HepG2 (cell line): ENCODE results near the gene GLRA1. TPM values are rescaled to one million over a fixed set of nuclear protein-coding genes. Genes with fewer than 3 reads are reported as not detected.

ENCODE experiments used
- ATAC-seq: fragments of 200-7000 bp; cut with Tn5 transposase; 3 replicates; pipeline ENCODE4 v1.9.1; 2020; ENCODE audit warnings: mild to moderate bottlenecking, moderate library complexity
- Bru-seq: library from RNA; stranded (reverse); fragments of 400-500 nt; gene quantifications from one replicate; lab custom pipeline; 2021; lab: Mats Ljungman, UMichigan
- BruChase-seq, 2 experiments: library from RNA; stranded (reverse); fragments of 400-500 nt; gene quantifications; one replicate each; lab custom pipeline; 2021; lab: Mats Ljungman, UMichigan
- BruUV-seq: library from RNA; stranded (reverse); fragments of 400-500 nt; replicated peaks from 2 replicates; lab custom pipeline; 2021; lab: Mats Ljungman, UMichigan
- CTCF ChIA-PET: fragments of 300-600 bp; formaldehyde crosslinking; extraction: SDS; loops from one replicate; lab custom pipeline; 2021; ENCODE audit warnings: low total read pairs, inconsistent platforms, low intra/inter-chr PET ratio; lab: Yijun Ruan, JAX
- POLR2A ChIA-PET: fragments of 350-600 bp; sonication (Branson Sonifier 250); formaldehyde crosslinking; loops from one replicate; lab custom pipeline; 2020; ENCODE audit warnings: antibody characterized with exemption, inconsistent platforms; lab: Yijun Ruan, JAX
- DNase-seq: peaks from one replicate; pipeline ENCODE4 v3.0.0-alpha.2; 2015; ENCODE audit warnings: low spot score
- FAIRE-seq: peaks from 3 replicates; lab custom pipeline; 2011; peaks lifted over from hg19 to GRCh38; lab: Jason Lieb, UNC
- H2AFZ ChIP-seq: one replicate; pipeline ENCODE4 v1.6.1; 2011; ENCODE audit warnings: low read length, inconsistent platforms
- H3K27ac ChIP-seq: fragments of 300-600 bp; 3 replicates; pipeline ENCODE4 v1.8.0; 2011; ENCODE audit warnings: mixed run types, mild to moderate bottlenecking, mixed read lengths, low read length, inconsistent platforms; ENCODE audit not compliant: insufficient read depth; ENCODE audit errors: extremely low read length
- H3K27me3 ChIP-seq, 2 experiments: fragments of 200-600 bp in 1 of 2; 2 replicates in 1 of 2; 3 replicates in 1 of 2; pipeline versions ENCODE4 v1.6.0 to v1.8.0; 2011; ENCODE audit warnings: low read length in 2 of 2, mild to moderate bottlenecking in 2 of 2, moderate library complexity in 2 of 2, inconsistent platforms in 1 of 2; ENCODE audit not compliant: insufficient read depth in 2 of 2, control insufficient read depth in 1 of 2
- H3K36me3 ChIP-seq, 2 experiments: fragments of 200-600 bp in 1 of 2; replicated peaks in 1 of 2; 2 replicates in 1 of 2; 3 replicates in 1 of 2; pipeline versions ENCODE4 v1.5.1 to v1.8.0; 2011; ENCODE audit warnings: low read length in 2 of 2, inconsistent platforms in 1 of 2; ENCODE audit not compliant: insufficient read depth in 2 of 2, control insufficient read depth in 1 of 2
- H3K4me1 ChIP-seq: 2 replicates; pipeline ENCODE4 v1.5.1; 2012; ENCODE audit warnings: low read length, inconsistent platforms; ENCODE audit not compliant: insufficient read depth
- H3K4me2 ChIP-seq: 2 replicates; pipeline ENCODE4 v1.6.0; 2011; ENCODE audit warnings: low read depth, low read length, inconsistent platforms
- H3K4me3 ChIP-seq, 3 experiments: fragments of 200-600 bp in 1 of 3; sonication (generic), shearing (Covaris generic) in 1 of 3; replicated peaks in 1 of 3; 2 replicates each; pipeline ENCODE4 v1.5.1; 2011 to 2016; ENCODE audit warnings: low read length in 3 of 3, inconsistent platforms in 2 of 3, low read depth in 2 of 3, mild to moderate bottlenecking in 2 of 3, control low read depth in 1 of 3, mixed read lengths in 1 of 3; ENCODE audit not compliant: insufficient read depth in 1 of 3
- H3K79me2 ChIP-seq: one replicate; pipeline ENCODE4 v1.6.1; 2011; ENCODE audit warnings: low read length, inconsistent platforms; ENCODE audit not compliant: insufficient read depth
- H3K9ac ChIP-seq: 2 replicates; pipeline ENCODE4 v1.6.0; 2011; ENCODE audit warnings: mild to moderate bottlenecking, low read depth, low read length, inconsistent platforms; ENCODE audit not compliant: insufficient read depth
- H3K9me3 ChIP-seq: 2 replicates; pipeline ENCODE4 v1.5.1; 2012; ENCODE audit warnings: mild to moderate bottlenecking, low read length
- H4K20me1 ChIP-seq: 2 replicates; pipeline ENCODE4 v1.6.0; 2011; ENCODE audit warnings: inconsistent platforms, mild to moderate bottlenecking, low read length, moderate library complexity; ENCODE audit not compliant: insufficient read depth
- CAMTA2 ChIP-seq: sonication (generic); formaldehyde crosslinking; IDR thresholded peaks from 2 replicates; pipeline ENCODE4 v1.4.0; 2020; ENCODE audit warnings: mild to moderate bottlenecking, missing genetic modification reagents, borderline replicate concordance
- CENPBD1 ChIP-seq: sonication (generic); formaldehyde crosslinking; IDR thresholded peaks from 2 replicates; pipeline ENCODE4 v1.8.0; 2022; ENCODE audit warnings: missing genetic modification reagents, low read depth, mild to moderate bottlenecking, borderline replicate concordance
- KDM3A ChIP-seq: IDR thresholded peaks from 2 replicates; pipeline ENCODE4 v1.6.1; 2018; ENCODE audit warnings: low read depth, missing compliant biosample characterization
- MATR3 ChIP-seq: sonication (generic); formaldehyde crosslinking; IDR thresholded peaks from 2 replicates; pipeline ENCODE4 v1.4.0; 2020; ENCODE audit warnings: missing genetic modification reagents
- MBNL3 ChIP-seq: fragments of 250-450 bp; sonication (Bioruptor Pico); conservative IDR thresholded peaks from 2 replicates; pipeline ENCODE4 v1.8.0; 2022; ENCODE audit warnings: mild to moderate bottlenecking, inconsistent platforms
- MIER3 ChIP-seq: IDR thresholded peaks from 2 replicates; pipeline ENCODE4 v1.6.1; 2016; ENCODE audit warnings: missing compliant biosample characterization, borderline replicate concordance
- MLLT10 ChIP-seq: sonication (generic); formaldehyde crosslinking; IDR thresholded peaks from 2 replicates; pipeline ENCODE4 v1.4.0; 2020; ENCODE audit warnings: missing genetic modification reagents
- NBN ChIP-seq: fragments of 450-650 bp; conservative IDR thresholded peaks from 2 replicates; pipeline ENCODE4 v1.6.1; 2017
- RFXANK ChIP-seq: IDR thresholded peaks from 2 replicates; pipeline ENCODE4 v1.6.1; 2016
- RXRA ChIP-seq: sonication (generic); formaldehyde crosslinking; IDR thresholded peaks from 2 replicates; pipeline ENCODE4 v1.5.1; 2020; ENCODE audit warnings: missing genetic modification reagents
- ZNF207 ChIP-seq: fragments of 450-650 bp; IDR thresholded peaks from 2 replicates; pipeline ENCODE4 v1.6.1; 2016; ENCODE audit warnings: antibody characterized with exemption, borderline replicate concordance
- ZNF224 ChIP-seq: sonication (generic); formaldehyde crosslinking; IDR thresholded peaks from 2 replicates; pipeline ENCODE4 v1.5.0; 2020; ENCODE audit warnings: mild to moderate bottlenecking, missing genetic modification reagents
- ZNF263 ChIP-seq: sonication (generic); formaldehyde crosslinking; IDR thresholded peaks from 2 replicates; pipeline ENCODE4 v1.4.0; 2020; ENCODE audit warnings: missing genetic modification reagents
- ZNF589 ChIP-seq: sonication (generic); formaldehyde crosslinking; conservative IDR thresholded peaks from 2 replicates; pipeline ENCODE4 v1.8.0; 2022; ENCODE audit warnings: mild to moderate bottlenecking, moderate library complexity, missing genetic modification reagents
- ZNF609 ChIP-seq: sonication (generic); formaldehyde crosslinking; IDR thresholded peaks from 2 replicates; pipeline ENCODE4 v1.4.0; 2020; ENCODE audit warnings: mild to moderate bottlenecking, missing genetic modification reagents, borderline replicate concordance
- ZNF674 ChIP-seq: sonication (generic); formaldehyde crosslinking; IDR thresholded peaks from 2 replicates; pipeline ENCODE4 v1.5.0; 2020; ENCODE audit warnings: low read depth, mild to moderate bottlenecking, missing genetic modification reagents
- WGBS: methylation state at CpG from one replicate; pipeline ENCODE4 v1.1.6; 2017; ENCODE audit warnings: low lambda C conversion rate; 5-methylcytosine and 5-hydroxymethylcytosine counted together
- in situ Hi-C: cut with HindIII; loops from 2 replicates; pipeline ENCODE4 v1.10.0; 2017; ENCODE audit warnings: low pct_unique_long_range_greater_than_20kb; ENCODE audit not compliant: extremely low pct_ligation_motif_present
- intact Hi-C: fragments of 100-400 bp; cut with micrococcal nuclease; formaldehyde crosslinking; loops from one replicate; pipeline ENCODE4 v1.10.0; 2022; ENCODE audit not compliant: unreplicated experiment
- long read RNA-seq, 2 experiments: library from RNA in 1 of 2; library from polyadenylated mRNA in 1 of 2; stranded (forward) in 1 of 2; unstranded in 1 of 2; transcript quantifications; one replicate each; pipeline ENCODE4 v2.0.0, GENCODE V29; 2019 to 2022
- polyA minus RNA-seq, 3 experiments: library from RNA; depleted of rRNA, polyadenylated mRNA; stranded (reverse); fragments of >200 nt; gene quantifications; 2 replicates each; pipeline ENCODE4 v1.2.3, GENCODE V29; 2011; ENCODE audit warnings: low replicate concordance in 1 of 3
- polyA plus RNA-seq, 8 experiments: library from polyadenylated mRNA; depleted of rRNA in 3 of 8; stranded (reverse) in 7 of 8; unstranded in 1 of 8; fragments of >200 nt; fragmentation: Illumina TruSeq in 4 of 8; extraction: Trizol in 4 of 8; gene quantifications; 2 replicates each; pipeline versions ENCODE4 v1.2.1 to v1.2.3, GENCODE V29; 2011 to 2016; ENCODE audit warnings: low read depth in 4 of 8, missing spikeins in 1 of 8, mixed read lengths in 1 of 8; ENCODE audit not compliant: insufficient read depth in 1 of 8
- total RNA-seq, 5 experiments: library from RNA; depleted of rRNA; stranded (reverse); fragments of >200 nt; fragmentation: Illumina TruSeq; extraction: Trizol; gene quantifications; 2 replicates each; pipeline ENCODE4 v1.2.3, GENCODE V29; 2016; ENCODE audit warnings: low read depth in 1 of 5

Gene GLRA1
- total RNA-seq (2016; rRNA removed; fragmentation: Illumina TruSeq; extraction: Trizol) (not detected in 2 replicates), polyA plus RNA-seq (2011; rRNA removed) (not detected in 2 replicates), polyA minus RNA-seq (2011; rRNA and poly(A)+ RNA removed; ENCODE audit: low replicate concordance) (not detected in 2 replicates), Bru-seq, nascent RNA (not detected), BruChase-seq, experiment 1, labeled RNA remaining after a 6-hour chase (percentile 1 among the genes with signal in this experiment), BruChase-seq, experiment 2, labeled RNA remaining after a 2-hour chase (not detected)
- total RNA-seq (2016; cell fraction: cytosol; rRNA removed; fragmentation: Illumina TruSeq; extraction: Trizol; ENCODE audit: low read depth): not detected in 2 replicates
- not detected in 2 replicates for total RNA-seq (2016; cell fraction: insoluble cytoplasmic fraction; rRNA removed; fragmentation: Illumina TruSeq; extraction: Trizol)
- total RNA-seq (2016; cell fraction: membrane; rRNA removed; fragmentation: Illumina TruSeq; extraction: Trizol): not detected in 2 replicates
- not detected in 2 replicates for total RNA-seq (2016; cell fraction: nucleus; rRNA removed; fragmentation: Illumina TruSeq; extraction: Trizol)
- polyA plus RNA-seq (2011; cell fraction: cytosol; rRNA removed): not detected in 2 replicates
- polyA plus RNA-seq (2011; cell fraction: nucleus; rRNA removed): not detected in 2 replicates
- not detected in 2 replicates for polyA plus RNA-seq (2012)
- not detected in 2 replicates for polyA plus RNA-seq (2016; cell fraction: cytosol; fragmentation: Illumina TruSeq; extraction: Trizol; ENCODE audit: low read depth)
- not detected in 2 replicates for polyA plus RNA-seq (2016; cell fraction: insoluble cytoplasmic fraction; fragmentation: Illumina TruSeq; extraction: Trizol; ENCODE audit: low read depth)
- not detected in 2 replicates for polyA plus RNA-seq (2016; cell fraction: membrane; fragmentation: Illumina TruSeq; extraction: Trizol; ENCODE audit: low read depth)
- not detected in 2 replicates for polyA plus RNA-seq (2016; cell fraction: nucleus; fragmentation: Illumina TruSeq; extraction: Trizol; ENCODE audit: insufficient read depth, low read depth)
- not detected in 2 replicates for polyA minus RNA-seq (2011; cell fraction: cytosol; rRNA and poly(A)+ RNA removed)
- polyA minus RNA-seq (2011; cell fraction: nucleus; rRNA and poly(A)+ RNA removed): not detected in 2 replicates
- long read RNA-seq, experiment 1: 0 reads
- long read RNA-seq, experiment 2: 0 reads

DNA sequence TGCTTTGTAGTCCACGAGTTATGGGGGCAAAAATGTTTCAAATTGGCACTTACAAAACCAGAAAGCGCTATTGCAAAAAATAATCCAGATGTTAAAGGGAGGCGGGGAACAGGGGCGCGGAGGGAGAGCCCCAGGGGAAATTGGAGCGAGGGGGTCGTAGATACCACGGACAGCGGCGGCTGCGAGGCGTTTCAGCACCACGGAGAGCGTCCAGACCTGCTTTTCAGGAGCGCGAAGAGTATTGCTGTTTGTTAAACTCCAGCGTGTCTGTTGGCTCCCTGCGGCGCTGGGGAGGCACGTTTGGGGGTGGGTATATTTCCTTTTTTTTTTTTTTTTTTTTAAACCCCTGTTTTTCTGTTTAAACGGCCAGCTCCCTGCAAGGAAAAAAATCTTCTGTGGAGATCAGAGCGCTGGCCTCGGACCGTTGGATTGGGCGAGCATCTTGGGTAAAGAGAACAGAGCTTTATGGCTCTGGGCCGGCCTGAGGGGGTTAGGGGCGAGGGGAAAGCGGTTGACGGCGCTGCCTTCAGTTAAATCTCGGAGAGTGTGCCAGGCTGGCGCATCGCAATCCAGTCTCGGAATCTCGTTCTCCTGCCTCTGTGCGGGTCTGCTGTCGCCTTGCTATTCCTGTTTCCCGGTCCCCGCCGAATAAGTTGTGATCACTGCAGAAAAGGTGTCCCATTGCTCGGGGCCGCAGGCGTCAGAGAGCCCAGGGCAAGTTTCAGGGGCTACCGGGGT lies at the start of gene GLRA1:
Gene GLRA1 (minus strand): TSS at position 288 of the 738 bp plus-strand sequence. CDS start 302 bp downstream, outside the sequence.
- no peaks in the 10 kb centered on the region for H3K36me3 ChIP-seq
- in situ Hi-C loops: no loop called here
- CTCF ChIA-PET: no interaction called here
- H3K27me3 ChIP-seq: no peaks in the 10 kb centered on the region
- WGBS: 12% methylated on average over 32 of the region's 44 CpGs
- FAIRE-seq (no peak), DNase-seq (peak; percentile 24), ATAC-seq (peak; percentile 83)
- no TSS peak for BruUV-seq
- POLR2A ChIA-PET: no interaction called here
- no peak within 1 kb of the TSS for H2AFZ ChIP-seq
- H4K20me1 ChIP-seq: 0 out of 2 replicates have a peak, but pooled peaks cover 3% of the 10 kb centered on the region
- no peaks in the 10 kb centered on the region for H3K4me1 ChIP-seq
- no peak within 1 kb of the TSS for H3K27ac ChIP-seq
- no peaks in the 10 kb centered on the region for H3K79me2 ChIP-seq
- no peaks in the 10 kb centered on the region for H3K9me3 ChIP-seq
- H3K4me3 ChIP-seq: no peak within 1 kb of the TSS
- intact Hi-C loops: no loop called here
- H3K4me2 ChIP-seq: no peak within 1 kb of the TSS
- no peak within 1 kb of the TSS for H3K9ac ChIP-seq
- peak; percentile 100 for TF ChIP-seq ZNF589
- peak; percentile 98; the same call in 1 of the 2 replicates for TF ChIP-seq CENPBD1 (CRISPR knock-in tag)
- TF ChIP-seq MBNL3: no peak
- TF ChIP-seq ZNF609 (CRISPR knock-in tag): peak; percentile 75; the same call in 1 of the 2 replicates
- TF ChIP-seq RFXANK (CRISPR knock-in tag): peak; percentile 97
- TF ChIP-seq MATR3 (CRISPR knock-in tag): no peak
- peak; percentile 74 for TF ChIP-seq RXRA (CRISPR knock-in tag)
- peak; percentile 100 for TF ChIP-seq CAMTA2 (CRISPR knock-in tag)
- peak; percentile 92 for TF ChIP-seq ZNF263 (CRISPR knock-in tag)
- peak; percentile 91 for TF ChIP-seq MLLT10 (CRISPR knock-in tag)
- TF ChIP-seq ZNF224: peak; percentile 94
- peak; percentile 98; the same call in 1 of the 2 replicates for TF ChIP-seq KDM3A (CRISPR knock-in tag)
- TF ChIP-seq ZNF674 (CRISPR knock-in tag): peak; percentile 100
- peak; percentile 99 for TF ChIP-seq MIER3 (CRISPR knock-in tag)
- no peak for TF ChIP-seq ZNF207
- TF ChIP-seq NBN: no peak
